Endothelial cell of umbilical vein (primary cell): Measurements from ENCODE around the gene CDKN1A.

ENCODE experiments used
- EZH2 ChIP-seq: IDR thresholded peaks from 2 replicates; pipeline ENCODE4 v1.6.1; 2012; ENCODE audit warnings: borderline replicate concordance, low read depth, mild to moderate bottlenecking, moderate library complexity, low read length, inconsistent platforms; ENCODE audit not compliant: severe bottlenecking
- GATA2 ChIP-seq: IDR thresholded peaks from 2 replicates; pipeline ENCODE4 v1.7.0; 2011; ENCODE audit warnings: low read depth, mild to moderate bottlenecking, moderate library complexity, mixed read lengths, low read length; ENCODE audit not compliant: insufficient read length, insufficient read depth
- JUN ChIP-seq: IDR thresholded peaks from 2 replicates; pipeline ENCODE4 v1.6.1; 2011; ENCODE audit warnings: borderline replicate concordance, low read depth; ENCODE audit not compliant: insufficient read length, insufficient read depth
- MYC ChIP-seq: IDR thresholded peaks from one replicate; pipeline ENCODE4 v1.6.1; 2011; ENCODE audit warnings: mild to moderate bottlenecking, low read depth, low read length
- POLR2A ChIP-seq: IDR thresholded peaks from 2 replicates; pipeline ENCODE4 v1.6.1; 2012; ENCODE audit warnings: low read depth, mild to moderate bottlenecking, control low read depth, low read length
- POLR2AphosphoS5 ChIP-seq: IDR thresholded peaks from 2 replicates; pipeline ENCODE4 v1.6.1; 2012; ENCODE audit warnings: low read depth, mild to moderate bottlenecking, control low read depth, low read length, moderate library complexity; ENCODE audit not compliant: insufficient read depth
- TF ChIP-seq, protein P1 (sequence below), 2 donors: IDR thresholded peaks; 1 replicate in 1 of 2; 2 replicates in 1 of 2; pipeline ENCODE4 v1.5.1; 2011; ENCODE audit warnings: low read length in 2 of 2, mild to moderate bottlenecking in 2 of 2, moderate library complexity in 2 of 2, control low read depth in 1 of 2, inconsistent platforms in 1 of 2, low read depth in 1 of 2; ENCODE audit not compliant: insufficient read depth in 1 of 2; ENCODE audit errors: extremely low read depth in 1 of 2

DNA sequence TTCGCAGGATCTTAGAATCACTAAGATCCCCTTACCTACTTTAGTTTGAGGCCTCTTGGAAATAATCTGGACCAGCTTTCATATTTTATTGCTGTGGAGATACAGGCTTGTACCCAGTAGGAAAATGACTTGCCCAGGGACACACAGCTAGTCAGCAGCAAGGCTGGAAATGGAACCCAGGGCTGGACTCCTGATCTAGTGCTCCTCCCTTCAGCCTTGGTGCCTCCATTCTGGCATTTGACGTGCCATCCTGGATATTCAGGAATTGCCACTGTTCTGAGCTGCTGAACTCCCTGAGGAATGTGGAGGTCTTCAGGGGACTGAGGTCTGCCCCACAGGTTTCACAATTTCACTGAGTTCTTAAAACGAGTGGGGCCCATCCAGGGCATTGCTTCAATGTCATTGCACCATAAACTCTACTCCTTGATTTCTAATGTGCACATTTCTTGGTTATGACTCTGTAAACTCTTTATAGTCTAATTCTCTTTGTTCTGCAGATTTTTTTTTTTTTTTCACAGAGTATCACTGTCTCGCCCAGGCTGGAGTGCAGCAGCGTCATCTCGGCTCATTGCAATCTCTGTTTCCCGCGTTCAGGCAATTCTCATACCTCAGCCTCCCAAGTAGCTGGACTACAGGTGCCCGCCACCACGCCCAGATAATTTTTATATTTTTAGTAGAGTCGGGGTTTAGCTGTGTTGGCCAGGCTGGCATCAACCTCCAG is 26.7 kb upstream of the CDKN1A start:
- TF ChIP-seq, protein P1, sequence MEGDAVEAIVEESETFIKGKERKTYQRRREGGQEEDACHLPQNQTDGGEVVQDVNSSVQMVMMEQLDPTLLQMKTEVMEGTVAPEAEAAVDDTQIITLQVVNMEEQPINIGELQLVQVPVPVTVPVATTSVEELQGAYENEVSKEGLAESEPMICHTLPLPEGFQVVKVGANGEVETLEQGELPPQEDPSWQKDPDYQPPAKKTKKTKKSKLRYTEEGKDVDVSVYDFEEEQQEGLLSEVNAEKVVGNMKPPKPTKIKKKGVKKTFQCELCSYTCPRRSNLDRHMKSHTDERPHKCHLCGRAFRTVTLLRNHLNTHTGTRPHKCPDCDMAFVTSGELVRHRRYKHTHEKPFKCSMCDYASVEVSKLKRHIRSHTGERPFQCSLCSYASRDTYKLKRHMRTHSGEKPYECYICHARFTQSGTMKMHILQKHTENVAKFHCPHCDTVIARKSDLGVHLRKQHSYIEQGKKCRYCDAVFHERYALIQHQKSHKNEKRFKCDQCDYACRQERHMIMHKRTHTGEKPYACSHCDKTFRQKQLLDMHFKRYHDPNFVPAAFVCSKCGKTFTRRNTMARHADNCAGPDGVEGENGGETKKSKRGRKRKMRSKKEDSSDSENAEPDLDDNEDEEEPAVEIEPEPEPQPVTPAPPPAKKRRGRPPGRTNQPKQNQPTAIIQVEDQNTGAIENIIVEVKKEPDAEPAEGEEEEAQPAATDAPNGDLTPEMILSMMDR (IDR thresholded peaks at IDR 0.05; ENCODE audit: extremely low read depth in 1 of 2, insufficient read depth in 1 of 2, low read depth in 1 of 2, low read length in 2 of 2) = no peak
- TF ChIP-seq POLR2A (no peak), POLR2AphosphoS5 (no peak), EZH2 (no peak), JUN (no peak), MYC (no peak), GATA2 (no peak)
